H54 (cell line): Measurements from ENCODE around the gene PDE4D.

Experiments
- DNase-seq: peaks from one replicate; pipeline ENCODE4 v3.0.0; 2011; ENCODE audit warnings: low spot score, mixed read lengths; ENCODE audit not compliant: insufficient read length
- FAIRE-seq: peaks from 3 replicates; lab custom pipeline; 2011; peaks lifted over from hg19 to GRCh38; lab: Jason Lieb, UNC
- POLR2A ChIP-seq: IDR thresholded peaks from 2 replicates; pipeline ENCODE4 v1.6.1; 2011; ENCODE audit warnings: low read depth, mild to moderate bottlenecking, low read length

The PDE4D gene

DNA sequence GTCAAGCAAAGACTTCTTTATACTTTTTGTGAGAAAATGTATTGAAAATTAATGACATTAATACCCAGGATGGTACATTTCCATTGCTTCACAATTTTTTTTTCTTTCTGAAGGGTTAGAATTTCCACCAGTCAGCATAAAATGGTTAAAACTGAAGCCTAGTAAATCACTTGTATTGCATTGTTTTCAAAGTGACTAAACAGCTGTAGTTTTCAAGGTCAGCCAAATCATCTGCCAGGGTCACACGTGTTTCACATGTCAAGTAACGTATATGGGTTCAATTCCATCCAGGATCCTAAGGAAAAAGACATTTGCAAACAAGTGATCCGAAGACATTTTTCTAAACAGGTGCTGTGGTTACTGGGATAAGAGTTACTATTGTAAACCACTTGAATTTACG is 736.5 kb downstream of the PDE4D start:
- FAIRE-seq = no peak
- TF ChIP-seq POLR2A = no peak

DNA sequence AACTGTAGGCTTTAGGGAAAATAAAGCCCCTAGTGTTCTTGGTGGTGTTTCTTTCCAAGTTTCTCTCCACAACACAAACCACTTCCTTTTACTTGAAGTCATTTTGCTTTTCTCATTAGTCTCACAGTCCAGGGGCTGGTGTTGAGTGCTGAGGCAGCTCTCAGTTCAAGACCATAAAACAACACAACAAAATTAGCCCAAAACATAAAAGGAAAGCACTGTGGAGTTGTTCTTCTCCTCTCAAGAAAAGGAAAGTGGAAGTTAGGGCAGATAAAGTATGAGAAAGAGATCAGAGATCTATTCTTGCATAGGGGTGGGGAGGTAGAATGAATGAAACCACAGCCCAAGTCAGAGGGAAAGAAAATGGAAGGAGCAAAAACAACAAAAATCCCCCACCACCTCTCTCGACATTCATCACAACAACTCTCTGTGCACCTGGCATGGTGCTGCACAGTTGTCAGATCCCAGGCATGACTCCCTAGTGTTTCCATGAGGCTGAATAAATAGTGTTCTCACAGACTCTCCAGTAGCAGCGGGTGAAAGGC is 740.8 kb downstream of the PDE4D start:
- DNase-seq = no peak
- FAIRE-seq = no peak
- no peak for TF ChIP-seq POLR2A

More for the DNA sequence above, 736.5 kb downstream of the PDE4D start:
- no peak for DNase-seq

DNA sequence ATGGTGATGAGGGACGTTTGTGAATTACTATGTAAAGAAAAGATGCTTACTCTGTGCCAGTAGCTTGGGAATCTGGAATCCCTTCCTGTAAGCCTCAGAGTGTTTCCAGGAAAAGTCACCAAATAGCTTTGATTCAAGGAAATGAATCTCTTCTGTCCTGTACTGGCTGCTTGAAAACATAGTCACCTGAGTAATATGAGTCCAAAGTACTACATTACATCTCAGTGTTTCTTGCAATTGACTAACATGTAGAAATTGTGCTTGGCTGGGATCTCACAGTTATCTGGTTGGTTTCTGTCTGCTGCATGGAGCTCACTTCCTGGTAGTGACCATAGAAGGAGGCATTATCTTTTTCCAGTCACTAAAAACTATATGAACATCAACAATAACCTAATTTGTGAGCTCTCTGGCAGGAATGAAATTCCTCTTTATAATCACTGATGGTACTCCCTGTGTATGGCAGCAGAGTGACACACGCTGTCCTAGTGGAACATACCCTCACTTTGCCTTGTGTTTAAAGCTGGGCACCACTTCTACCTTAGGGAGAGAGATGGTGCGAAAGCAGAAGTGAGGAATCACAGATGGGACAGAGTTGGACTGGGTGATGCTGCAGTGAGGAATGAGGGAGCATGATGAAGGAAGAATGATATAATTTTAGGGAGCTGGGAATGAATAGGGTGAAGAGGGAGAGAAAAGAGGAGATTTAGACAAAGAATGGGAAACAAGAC is 742.2 kb downstream of the PDE4D start:
- TF ChIP-seq POLR2A = no peak
- FAIRE-seq (no peak), DNase-seq (no peak)

DNA sequence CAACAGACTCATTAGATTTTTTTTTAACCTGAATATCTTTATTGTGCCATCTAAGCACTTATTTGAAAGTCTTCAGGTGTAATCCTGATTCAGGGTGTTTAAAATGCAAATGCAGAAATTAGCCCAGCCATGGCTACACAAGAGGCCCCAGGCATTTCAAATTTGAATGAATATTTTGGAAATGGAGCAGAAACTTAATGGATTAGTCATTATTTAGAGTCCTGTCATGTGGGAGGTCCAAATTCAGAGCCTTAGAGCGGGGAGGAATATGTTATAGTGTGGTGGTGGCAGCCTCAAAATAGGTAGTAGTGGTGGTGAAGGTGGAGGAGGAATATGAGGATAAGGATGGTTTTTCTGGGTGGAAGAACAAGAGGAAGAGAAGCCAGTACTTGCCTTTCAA is 743.7 kb downstream of the PDE4D start:
- no peak for DNase-seq
- no peak for FAIRE-seq
- no peak for TF ChIP-seq POLR2A

DNA sequence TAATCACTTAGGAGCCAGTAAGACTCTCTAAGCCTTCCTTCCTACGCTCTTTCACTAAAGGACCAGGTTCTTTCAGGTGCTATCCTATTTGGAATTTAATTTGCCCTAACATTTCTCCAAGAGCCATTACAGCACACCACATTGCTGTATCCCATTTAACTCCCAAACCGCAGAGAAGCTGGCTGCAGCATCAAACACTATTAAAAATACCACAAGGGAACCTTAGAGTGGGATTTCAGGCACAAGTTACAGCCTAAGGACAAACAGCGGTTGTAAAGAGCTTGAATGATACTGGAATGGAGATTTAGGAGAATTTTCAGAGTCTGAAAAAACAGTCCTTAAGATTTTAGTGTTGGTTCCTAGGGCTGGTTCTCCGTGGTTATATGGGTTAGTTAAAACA is 744.3 kb downstream of the PDE4D start:
- FAIRE-seq (no peak), DNase-seq (no peak)
- TF ChIP-seq POLR2A = no peak

DNA sequence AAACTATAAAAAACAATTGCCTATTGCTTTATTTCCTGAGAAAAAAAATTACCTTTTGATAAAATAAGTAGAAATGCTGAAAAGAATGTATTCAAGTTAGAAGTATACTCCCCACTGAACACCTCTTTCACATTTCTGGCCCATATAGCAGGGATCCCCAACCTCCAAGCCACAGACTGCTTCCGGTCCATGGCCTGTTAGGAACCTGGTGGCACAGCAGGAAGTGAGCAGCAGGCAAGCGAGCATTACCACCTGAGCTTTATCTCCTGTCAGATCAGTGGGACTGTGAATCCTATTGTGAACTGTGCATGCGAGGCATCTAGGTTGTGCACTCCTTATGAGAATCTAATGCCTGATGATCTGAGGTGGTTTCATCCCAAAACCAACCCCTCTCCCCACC is 746.8 kb downstream of the PDE4D start:
- DNase-seq (no peak), FAIRE-seq (no peak)
- no peak for TF ChIP-seq POLR2A

DNA sequence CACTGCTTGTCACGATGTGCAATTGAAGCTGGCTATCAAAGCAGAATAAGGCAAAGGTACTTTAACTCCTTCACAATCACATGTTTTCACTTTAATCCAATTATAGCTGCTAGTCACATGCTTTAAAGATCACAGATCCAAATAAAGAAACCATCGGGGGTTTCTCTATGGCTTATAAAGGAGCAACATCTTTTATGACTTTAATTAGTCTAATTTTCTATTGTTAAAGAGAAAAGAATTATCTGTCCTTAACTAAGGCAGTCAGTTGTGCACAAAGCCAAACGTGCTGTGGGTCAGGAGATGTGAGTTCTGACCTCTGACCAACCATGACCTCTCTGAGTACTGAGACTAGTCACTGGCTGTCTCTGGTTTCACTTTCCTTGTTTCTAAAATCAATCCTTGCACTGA is 749.6 kb downstream of the PDE4D start:
- no peak for DNase-seq
- no peak for TF ChIP-seq POLR2A
- FAIRE-seq = no peak

DNA sequence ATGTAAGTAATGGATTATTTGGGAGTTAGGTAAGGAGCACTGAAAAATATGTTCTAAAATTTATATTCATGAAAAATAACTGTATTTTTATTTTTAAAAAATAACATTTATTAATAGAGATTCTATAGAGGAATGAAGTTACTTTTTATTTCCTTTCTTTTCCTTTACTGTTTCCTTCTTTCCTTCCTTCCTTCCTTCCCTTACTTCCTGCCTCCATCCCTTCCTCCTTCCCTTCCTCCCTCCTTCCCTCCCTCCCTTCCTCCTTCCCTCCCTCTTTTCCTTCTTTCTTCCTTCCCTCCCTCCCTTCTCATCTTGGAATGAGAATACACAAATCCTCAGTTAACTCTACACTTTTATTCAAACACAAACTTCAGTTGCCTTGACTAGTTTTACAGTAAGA is 750.6 kb downstream of the PDE4D start:
- FAIRE-seq (no peak), DNase-seq (no peak)
- no peak for TF ChIP-seq POLR2A

DNA sequence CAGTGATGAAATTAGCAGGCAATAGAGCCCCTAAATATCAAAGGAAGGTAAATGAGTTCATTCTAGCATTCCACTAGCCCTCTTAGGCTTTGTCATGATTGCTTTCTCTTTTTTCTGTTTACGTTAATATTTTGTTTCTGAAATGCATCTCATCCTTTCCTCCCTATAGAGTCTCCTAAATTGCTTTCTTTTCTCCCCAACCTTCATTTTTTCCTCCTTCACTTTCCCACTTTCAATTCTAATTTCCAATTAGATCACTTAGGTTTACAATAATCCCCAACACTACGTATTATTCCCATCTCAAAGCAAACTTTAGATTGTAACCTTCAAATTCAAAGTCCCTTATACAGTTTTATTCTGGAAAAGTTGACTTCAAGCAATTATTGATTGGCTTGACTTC is 751.4 kb downstream of the PDE4D start:
- FAIRE-seq = no peak
- no peak for DNase-seq
- TF ChIP-seq POLR2A = no peak

DNA sequence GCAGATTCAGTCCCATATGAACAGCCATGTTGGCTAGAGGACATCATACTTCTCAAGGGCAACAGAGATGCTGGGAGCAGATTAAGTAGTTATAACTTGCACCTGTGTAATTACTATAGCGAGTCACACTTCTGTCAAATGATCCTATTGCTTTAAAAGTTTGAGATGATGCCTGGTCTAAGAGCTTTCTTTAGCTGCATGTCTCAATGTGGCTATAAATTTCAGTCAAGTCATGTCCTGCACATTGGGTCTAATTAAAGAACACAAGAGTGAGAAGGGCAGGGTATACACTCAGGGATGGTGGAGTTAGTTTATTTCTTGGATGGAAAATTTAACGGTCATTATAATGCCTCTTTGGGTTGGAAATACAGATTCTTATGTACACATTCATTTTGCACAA is 753.4 kb downstream of the PDE4D start:
- no peak for TF ChIP-seq POLR2A
- no peak for FAIRE-seq
- DNase-seq = no peak

DNA sequence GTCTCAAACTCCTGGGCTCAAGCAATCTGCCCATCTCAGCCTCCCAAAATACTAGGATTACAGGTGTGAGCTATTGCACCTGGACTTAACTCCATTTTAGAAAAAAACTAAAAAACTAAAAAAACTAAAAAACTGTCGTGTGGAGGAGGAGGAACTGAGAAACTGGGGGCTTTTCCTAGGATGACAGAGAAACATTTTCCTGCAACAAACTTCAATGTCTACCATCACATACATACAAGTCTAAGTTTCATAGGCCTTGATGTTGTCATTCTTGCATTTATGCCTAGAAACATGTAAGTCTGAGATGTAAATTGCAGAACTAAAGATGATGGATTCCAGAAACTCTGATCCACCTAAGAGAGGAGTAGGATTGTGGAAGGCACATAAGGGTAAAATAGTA is 753.8 kb downstream of the PDE4D start:
- DNase-seq = no peak
- TF ChIP-seq POLR2A = no peak
- no peak for FAIRE-seq

DNA sequence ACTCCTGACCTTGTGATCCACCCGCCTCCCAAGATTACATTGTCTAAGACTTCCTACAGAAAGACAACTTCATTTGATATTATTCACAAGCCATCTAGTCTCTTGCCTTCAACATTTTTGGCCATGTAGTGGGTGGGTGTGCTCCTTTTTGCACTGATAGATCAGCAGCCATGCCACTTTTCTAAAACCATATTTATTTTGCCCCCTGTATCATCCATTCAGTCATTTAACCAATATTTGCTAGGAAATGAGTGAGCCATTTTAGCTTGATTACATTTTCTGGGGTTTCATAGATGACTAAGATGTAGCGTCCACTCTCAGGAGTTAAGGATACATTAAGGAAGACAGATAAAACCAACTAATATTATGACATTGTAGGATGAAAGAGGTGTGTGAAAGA is 755.0 kb downstream of the PDE4D start:
- TF ChIP-seq POLR2A = no peak
- FAIRE-seq (no peak), DNase-seq (no peak)

DNA sequence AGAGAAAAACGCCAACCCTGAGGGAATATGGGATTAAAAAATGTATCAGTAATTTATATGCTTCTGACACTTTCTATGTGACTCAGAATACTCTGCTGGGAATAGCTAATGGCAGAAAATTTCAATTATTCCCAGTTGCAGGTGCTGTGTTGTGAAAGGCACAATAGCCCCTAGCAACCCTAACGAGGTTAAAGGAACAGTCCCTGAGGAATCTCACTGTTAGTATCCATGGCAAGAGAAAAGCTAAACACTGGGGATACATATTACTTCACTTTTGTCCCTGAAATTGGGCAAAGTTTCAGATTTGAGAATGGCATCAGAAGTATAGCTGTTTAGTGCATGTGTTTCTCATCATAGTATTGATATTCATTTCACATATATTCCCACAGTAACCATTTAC is 755.7 kb downstream of the PDE4D start:
- no peak for TF ChIP-seq POLR2A
- no peak for DNase-seq
- no peak for FAIRE-seq

DNA sequence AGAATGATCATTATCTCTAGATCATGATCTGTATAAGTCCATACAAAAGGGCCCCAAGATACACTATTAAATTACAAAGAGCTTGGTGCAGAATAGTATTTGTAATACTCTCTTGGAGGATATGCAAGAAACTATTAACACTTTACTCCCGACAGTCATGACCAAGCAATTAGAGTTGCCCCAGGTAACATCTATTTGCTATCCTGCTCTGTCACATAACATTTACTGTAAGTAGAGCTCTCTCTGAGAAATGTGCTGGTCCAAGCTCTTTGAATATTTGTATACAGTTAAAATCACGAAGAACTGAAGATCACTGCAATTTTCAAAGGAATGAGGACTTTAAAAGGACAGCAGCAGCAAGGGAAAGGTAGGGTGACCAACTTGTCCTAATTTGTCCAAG is 757.0 kb downstream of the PDE4D start:
- FAIRE-seq = no peak
- TF ChIP-seq POLR2A = no peak

DNA sequence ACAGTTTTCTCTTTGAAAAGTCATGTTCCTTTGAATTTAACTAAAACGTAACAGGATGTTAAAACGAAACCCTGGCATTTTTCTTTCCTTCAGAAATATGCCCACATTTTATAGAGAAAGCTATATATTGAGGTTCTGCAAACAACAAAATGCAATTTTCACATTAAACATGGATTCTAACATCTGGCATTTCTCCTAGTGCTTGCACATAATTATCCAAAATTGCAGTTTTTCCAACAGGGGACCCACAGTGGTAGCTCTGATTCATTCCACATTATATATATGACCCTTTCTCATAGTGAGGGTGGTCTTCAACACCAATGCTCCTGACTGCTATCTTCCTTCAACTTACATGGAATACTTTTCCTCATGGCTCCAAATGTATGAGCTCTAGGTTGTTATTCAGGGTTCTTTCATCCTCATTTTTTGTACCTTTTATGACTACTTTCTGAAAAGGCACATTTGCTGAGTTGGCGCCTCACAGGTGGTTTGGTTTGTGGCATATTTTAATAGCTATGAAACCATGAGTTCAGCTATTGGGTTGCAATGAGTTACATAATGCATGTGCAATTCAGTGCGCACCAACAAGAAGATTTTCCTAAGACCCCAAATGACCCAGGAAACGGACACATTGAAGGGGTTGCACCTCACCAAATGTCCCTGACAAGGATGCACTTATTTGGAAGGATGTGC is 758.9 kb downstream of the PDE4D start:
- FAIRE-seq = no peak
- no peak for DNase-seq
- TF ChIP-seq POLR2A = no peak

More for the DNA sequence above, 757.0 kb downstream of the PDE4D start:
- no peak for DNase-seq
